ENCODE data around the gene CDC45.

The CDC45 gene

GRCh38 chr22:19476023-19476422 lies 3.7 kb upstream of the CDC45 start:
- H3K4me3 ChIP-seq (ENCODE audit: low read depth, low read length) = no peak overlapping the region
- no peak for TF ChIP-seq CTCF (IDR thresholded peaks at IDR 0.05; ENCODE audit: low read depth, low read length)

GRCh38 chr22:19477321-19478044 lies 2.2 kb upstream of the CDC45 start:
- TF ChIP-seq CTCF (IDR thresholded peaks at IDR 0.05; ENCODE audit: low read depth, low read length) = no peak
- H3K4me3 ChIP-seq (ENCODE audit: low read depth, low read length) = peak overlapping the region; percentile 91

GRCh38 chr22:19478045-19478900 lies 1.4 kb upstream of the CDC45 start:
- H3K4me3 ChIP-seq (ENCODE audit: low read depth, low read length) = peak overlapping the region; percentile 91
- TF ChIP-seq CTCF (IDR thresholded peaks at IDR 0.05; ENCODE audit: low read depth, low read length) = no peak

GRCh38 chr22:19478901-19479354 lies 792 bp upstream of the CDC45 start, which contains the start of gene UFD1:
UFD1 (minus strand) TSS chr22:19479193; CDS start chr22:19479085, 108 bp downstream.
- H3K4me3 ChIP-seq (ENCODE audit: low read depth, low read length) = peak within 1 kb of the TSS; percentile 91
- no peak for TF ChIP-seq CTCF (IDR thresholded peaks at IDR 0.05; ENCODE audit: low read depth, low read length)

GRCh38 chr22:19480173-19480568 lies 451 bp downstream of the CDC45 start:
- peak overlapping the region; percentile 91 for H3K4me3 ChIP-seq (ENCODE audit: low read depth, low read length)
- no peak for TF ChIP-seq CTCF (IDR thresholded peaks at IDR 0.05; ENCODE audit: low read depth, low read length)

GRCh38 chr22:19480789-19481188 lies 1.1 kb downstream of the CDC45 start:
- peak overlapping the region; percentile 91 for H3K4me3 ChIP-seq (ENCODE audit: low read depth, low read length)
- TF ChIP-seq CTCF (IDR thresholded peaks at IDR 0.05; ENCODE audit: low read depth, low read length) = no peak

GRCh38 chr22:19482297-19482696 lies 2.6 kb downstream of the CDC45 start:
- H3K4me3 ChIP-seq (ENCODE audit: low read depth, low read length) = no peak overlapping the region
- TF ChIP-seq CTCF (IDR thresholded peaks at IDR 0.05; ENCODE audit: low read depth, low read length) = no peak
